DOHH2 (cell line): ENCODE results near the gene HLA-A.

Experiments
- H3F3A ChIP-seq: fragments of 200-600 bp; sonication (generic), shearing (Covaris generic); 2 replicates; pipeline ENCODE4 v1.6.0; 2016; ENCODE audit warnings: antibody characterized with exemption, mild to moderate bottlenecking; ENCODE audit not compliant: control insufficient read depth, insufficient read depth
- H3K27ac ChIP-seq: fragments of 200-600 bp; sonication (generic); 2 replicates; pipeline ENCODE4 v1.5.1; 2014; ENCODE audit warnings: low read depth, mild to moderate bottlenecking, low read length, moderate library complexity
- H3K27me3 ChIP-seq: fragments of 200-600 bp; sonication (generic); 2 replicates; pipeline ENCODE4 v1.6.1; 2014; ENCODE audit warnings: mild to moderate bottlenecking, low read length, mixed read lengths; ENCODE audit not compliant: control insufficient read depth
- H3K36me3 ChIP-seq: fragments of 200-600 bp; sonication (generic); 2 replicates; pipeline ENCODE4 v1.6.1; 2014; ENCODE audit warnings: mild to moderate bottlenecking, low read length, moderate library complexity, mixed read lengths; ENCODE audit not compliant: control insufficient read depth
- H3K4me1 ChIP-seq: fragments of 200-600 bp; sonication (generic); 2 replicates; pipeline ENCODE4 v1.6.1; 2014; ENCODE audit warnings: mild to moderate bottlenecking, low read length, mixed read lengths; ENCODE audit not compliant: control insufficient read depth
- H3K4me2 ChIP-seq: fragments of 200-600 bp; sonication (generic); 2 replicates; pipeline ENCODE4 v1.6.0; 2014; ENCODE audit warnings: mild to moderate bottlenecking, low read length, moderate library complexity
- H3K4me3 ChIP-seq: fragments of 200-600 bp; sonication (generic); 2 replicates; pipeline ENCODE4 v1.5.1; 2014; ENCODE audit warnings: mild to moderate bottlenecking, low read length, mixed read lengths
- H3K79me2 ChIP-seq: fragments of 200-600 bp; sonication (generic); 2 replicates; pipeline ENCODE4 v1.6.1; 2014; ENCODE audit warnings: mild to moderate bottlenecking, low read length, mixed read lengths; ENCODE audit not compliant: control insufficient read depth
- H3K9me2 ChIP-seq: fragments of 200-600 bp; sonication (generic); replicated peaks from 2 replicates; pipeline ENCODE4 v1.6.1; 2014; ENCODE audit warnings: mild to moderate bottlenecking, low read length, mixed read lengths; ENCODE audit not compliant: control insufficient read depth
- H3K9me3 ChIP-seq: fragments of 200-600 bp; sonication (generic); 2 replicates; pipeline ENCODE4 v1.6.1; 2014; ENCODE audit warnings: antibody characterized with exemption, low read length, mixed read lengths; ENCODE audit not compliant: control insufficient read depth, insufficient read depth
- H4K20me1 ChIP-seq: fragments of 200-600 bp; sonication (generic); 2 replicates; pipeline ENCODE4 v1.6.0; 2014; ENCODE audit warnings: low read depth, mild to moderate bottlenecking, antibody characterized with exemption, low read length, moderate library complexity; ENCODE audit not compliant: control insufficient read depth, insufficient read depth
- EZH2phosphoT487 ChIP-seq: fragments of 200-600 bp; sonication (generic); IDR thresholded peaks from 2 replicates; pipeline ENCODE4 v1.6.1; 2017; ENCODE audit warnings: borderline replicate concordance, mild to moderate bottlenecking, antibody characterized with exemption, low read length, moderate library complexity, mixed read lengths
- TF ChIP-seq, protein P1 (sequence below): fragments of 200-600 bp; sonication (generic); IDR thresholded peaks from one replicate; pipeline ENCODE4 v1.5.1; 2014; ENCODE audit warnings: antibody characterized with exemption, mild to moderate bottlenecking, low read depth, low read length; ENCODE audit not compliant: poor library complexity, severe bottlenecking

Gene HLA-A

DNA sequence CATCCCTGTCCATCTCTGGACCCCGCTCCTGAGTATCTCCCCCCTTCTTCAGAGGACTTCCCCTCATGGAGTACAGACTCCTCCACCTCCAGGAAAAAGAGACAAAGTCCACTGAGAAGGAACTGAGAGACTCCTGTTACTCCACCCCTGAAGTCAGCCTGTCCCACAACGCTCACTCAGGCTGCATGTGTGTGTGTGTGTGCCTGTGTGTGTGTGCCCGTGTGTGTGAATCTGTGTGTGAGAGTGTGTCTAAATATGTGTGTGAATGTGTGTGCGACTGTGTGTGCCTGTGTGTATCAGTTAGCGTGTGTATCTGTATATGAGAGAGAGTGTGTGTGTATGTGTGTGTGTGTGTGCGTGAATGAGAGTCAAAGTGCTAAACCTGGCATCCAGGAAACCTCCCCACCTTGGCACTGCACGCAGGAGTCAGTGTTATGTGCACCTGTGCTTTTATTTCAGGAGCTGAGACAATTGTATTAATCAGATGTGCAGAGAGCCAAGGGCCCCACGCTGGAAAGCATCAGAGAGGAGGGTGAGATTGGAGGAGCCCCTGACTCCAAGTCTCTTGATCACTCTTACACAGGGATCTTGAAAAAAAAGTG, 39.0 kb downstream of the HLA-A start:
- Histone ChIP-seq H3F3A (no peaks in the 10 kb centered on the region), H3K9me3 (no peaks in the 10 kb centered on the region), H3K4me1 (peaks cover 2% of the 10 kb centered on the region), H3K36me3 (no peaks in the 10 kb centered on the region), H4K20me1 (no peaks in the 10 kb centered on the region), H3K27me3 (peaks cover 15% of the 10 kb centered on the region), H3K4me3 (no peak overlapping the region), H3K27ac (no peak overlapping the region), H3K79me2 (no peaks in the 10 kb centered on the region), H3K9me2 (no peaks in the 10 kb centered on the region), H3K4me2 (no peak overlapping the region)
- TF ChIP-seq, protein P1, sequence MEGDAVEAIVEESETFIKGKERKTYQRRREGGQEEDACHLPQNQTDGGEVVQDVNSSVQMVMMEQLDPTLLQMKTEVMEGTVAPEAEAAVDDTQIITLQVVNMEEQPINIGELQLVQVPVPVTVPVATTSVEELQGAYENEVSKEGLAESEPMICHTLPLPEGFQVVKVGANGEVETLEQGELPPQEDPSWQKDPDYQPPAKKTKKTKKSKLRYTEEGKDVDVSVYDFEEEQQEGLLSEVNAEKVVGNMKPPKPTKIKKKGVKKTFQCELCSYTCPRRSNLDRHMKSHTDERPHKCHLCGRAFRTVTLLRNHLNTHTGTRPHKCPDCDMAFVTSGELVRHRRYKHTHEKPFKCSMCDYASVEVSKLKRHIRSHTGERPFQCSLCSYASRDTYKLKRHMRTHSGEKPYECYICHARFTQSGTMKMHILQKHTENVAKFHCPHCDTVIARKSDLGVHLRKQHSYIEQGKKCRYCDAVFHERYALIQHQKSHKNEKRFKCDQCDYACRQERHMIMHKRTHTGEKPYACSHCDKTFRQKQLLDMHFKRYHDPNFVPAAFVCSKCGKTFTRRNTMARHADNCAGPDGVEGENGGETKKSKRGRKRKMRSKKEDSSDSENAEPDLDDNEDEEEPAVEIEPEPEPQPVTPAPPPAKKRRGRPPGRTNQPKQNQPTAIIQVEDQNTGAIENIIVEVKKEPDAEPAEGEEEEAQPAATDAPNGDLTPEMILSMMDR: no peak
- no peak for TF ChIP-seq EZH2phosphoT487

DNA sequence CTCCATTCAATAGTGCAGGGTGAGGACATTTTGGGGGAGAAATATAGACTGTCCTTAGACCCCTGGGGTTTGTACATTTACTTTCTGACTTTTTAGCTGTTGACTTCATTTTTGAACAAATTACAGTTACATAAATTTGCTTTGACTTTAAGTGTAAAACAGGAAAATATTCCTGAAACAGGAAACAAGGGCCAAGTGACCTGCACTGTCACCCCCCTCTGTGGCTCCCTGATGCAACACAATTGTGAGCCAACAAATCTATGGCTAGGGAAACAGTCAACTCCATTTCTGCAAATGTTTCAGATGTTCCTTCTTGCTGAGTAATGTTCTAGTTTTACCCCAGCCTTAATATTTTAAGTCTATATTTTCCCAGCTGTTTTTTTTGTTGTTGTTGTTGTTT, 39.8 kb downstream of the HLA-A start:
- Histone ChIP-seq H3K9me3 (no peaks in the 10 kb centered on the region), H3K79me2 (no peaks in the 10 kb centered on the region)
- TF ChIP-seq EZH2phosphoT487: no peak
- TF ChIP-seq, protein P1: no peak

DNA sequence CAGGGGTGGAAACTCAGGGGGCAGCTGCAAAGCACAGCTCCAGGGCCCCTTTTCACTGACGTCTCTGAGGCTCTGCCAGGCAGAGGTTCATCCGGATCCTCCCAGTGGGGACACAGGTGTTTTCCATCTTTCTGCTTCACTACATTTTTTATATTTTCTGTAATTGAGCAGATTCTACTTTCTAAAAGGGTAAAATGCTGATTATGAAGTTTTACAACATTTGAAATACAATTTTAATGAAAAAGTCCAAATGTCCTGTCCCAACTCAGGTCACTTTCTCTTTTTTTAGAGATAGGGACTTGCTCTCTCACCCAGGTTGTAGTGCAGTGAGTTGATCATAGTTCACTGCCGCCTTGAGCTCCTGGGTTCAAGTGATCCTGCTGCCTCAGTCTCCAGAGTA, 41.9 kb downstream of the HLA-A start:
- Histone ChIP-seq H4K20me1 (no peaks in the 10 kb centered on the region), H3F3A (no peaks in the 10 kb centered on the region), H3K36me3 (no peaks in the 10 kb centered on the region), H3K9me3 (no peaks in the 10 kb centered on the region), H3K79me2 (no peaks in the 10 kb centered on the region), H3K4me2 (no peak overlapping the region), H3K27ac (no peak overlapping the region), H3K9me2 (no peaks in the 10 kb centered on the region), H3K4me1 (peaks cover 1% of the 10 kb centered on the region; the same call in 1 of the 2 replicates), H3K27me3 (no peaks in the 10 kb centered on the region), H3K4me3 (no peak overlapping the region)
- TF ChIP-seq EZH2phosphoT487: no peak
- TF ChIP-seq, protein P1: no peak

More for the DNA sequence above, 39.8 kb downstream of the HLA-A start:
- Histone ChIP-seq H3K27ac (no peak overlapping the region), H3K4me3 (no peak overlapping the region), H4K20me1 (no peaks in the 10 kb centered on the region), H3F3A (no peaks in the 10 kb centered on the region), H3K4me1 (no peaks in the 10 kb centered on the region), H3K9me2 (no peaks in the 10 kb centered on the region), H3K27me3 (peaks cover 8% of the 10 kb centered on the region), H3K4me2 (no peak overlapping the region), H3K36me3 (no peaks in the 10 kb centered on the region)
